B cell (primary cell): ENCODE data around the gene ADGRV1.

Source experiments
- CTCF ChIP-seq: fragments of 200-600 bp; IDR thresholded peaks from one replicate; pipeline ENCODE4 v1.8.0; 2022; ENCODE audit warnings: antibody characterized with exemption, mild to moderate bottlenecking
- EZH2 ChIP-seq: IDR thresholded peaks from 2 replicates; pipeline ENCODE4 v1.6.1; 2012; ENCODE audit warnings: borderline replicate concordance, low read depth, mild to moderate bottlenecking, moderate library complexity, low read length; ENCODE audit not compliant: insufficient read depth, poor library complexity, severe bottlenecking

GRCh38 chr5:90560771-90561170 is 2.2 kb downstream of the ADGRV1 start:
- TF ChIP-seq CTCF (no peak), EZH2 (no peak)
